HTR-8/SVneo (cell line): ENCODE measurements around the gene ITCH.

Experiments used
- DNase-seq: peaks from one replicate; pipeline ENCODE4 v3.0.0; 2011; ENCODE audit warnings: low spot score, mixed read lengths; ENCODE audit not compliant: insufficient read length
- FAIRE-seq: peaks from 2 replicates; lab custom pipeline; 2011; peaks lifted over from hg19 to GRCh38; lab: Jason Lieb, UNC

Gene ITCH

GRCh38 chr20:34540596-34541263 is 177.7 kb downstream of the ITCH start:
- DNase-seq, result no peak
- no peak for FAIRE-seq

- no peak for DNase-seq
- FAIRE-seq, result no peak
Observed at GRCh38 chr20:34541264-34541901, 178.3 kb downstream of the ITCH start.

GRCh38 chr20:34541917-34542316 is 178.8 kb downstream of the ITCH start:
- FAIRE-seq, result no peak

GRCh38 chr20:34542439-34542838 is 179.4 kb downstream of the ITCH start:
- FAIRE-seq (no peak), DNase-seq (no peak)

More at GRCh38 chr20:34541917-34542316, 178.8 kb downstream of the ITCH start:
- no peak for DNase-seq

GRCh38 chr20:34543463-34544056 is 180.5 kb downstream of the ITCH start:
- FAIRE-seq (no peak), DNase-seq (no peak)

- FAIRE-seq, result no peak
- DNase-seq, result no peak
Observed at GRCh38 chr20:34544109-34544796, 181.2 kb downstream of the ITCH start.

GRCh38 chr20:34546751-34547181 is 183.7 kb downstream of the ITCH start:
- DNase-seq (no peak), FAIRE-seq (no peak)

- FAIRE-seq, result no peak
Observed at GRCh38 chr20:34547844-34548613, 185.0 kb downstream of the ITCH start.

GRCh38 chr20:34549291-34549928 is 186.3 kb downstream of the ITCH start:
- no peak for DNase-seq
- FAIRE-seq, result no peak

More at GRCh38 chr20:34547844-34548613, 185.0 kb downstream of the ITCH start:
- DNase-seq, result no peak

GRCh38 chr20:34549929-34550305 is 186.8 kb downstream of the ITCH start:
- no peak for FAIRE-seq
- DNase-seq, result no peak

GRCh38 chr20:34552569-34552968 is 189.5 kb downstream of the ITCH start:
- no peak for DNase-seq

GRCh38 chr20:34553366-34553867 is 190.3 kb downstream of the ITCH start:
- FAIRE-seq, result peak; percentile 40
- no peak for DNase-seq

More at GRCh38 chr20:34552569-34552968, 189.5 kb downstream of the ITCH start:
- no peak for FAIRE-seq

GRCh38 chr20:34557936-34558319 is 194.9 kb downstream of the ITCH start:
- no peak for FAIRE-seq

GRCh38 chr20:34558320-34559218 is 195.5 kb downstream of the ITCH start, which contains the start of gene MAP1LC3A:
MAP1LC3A (plus strand) TSS chr20:34558718; CDS start chr20:34558869, 151 bp downstream.
- FAIRE-seq (no peak), DNase-seq (peak; percentile 57)

More at GRCh38 chr20:34557936-34558319, 194.9 kb downstream of the ITCH start:
- DNase-seq, result no peak

GRCh38 chr20:34559311-34560140 is 196.5 kb downstream of the ITCH start:
- DNase-seq (no peak), FAIRE-seq (no peak)

- DNase-seq (no peak), FAIRE-seq (no peak)
Observed at GRCh38 chr20:34560141-34560523, 197.1 kb downstream of the ITCH start.

GRCh38 chr20:34560614-34561013 is 197.5 kb downstream of the ITCH start:
- FAIRE-seq (no peak), DNase-seq (no peak)
